ENCODE results near the gene BCL11B.

GRCh38 chr14:99173506-99173905, 98.5 kb downstream of the BCL11B start:
- TF ChIP-seq TAF1 (IDR thresholded peaks at IDR 0.05; ENCODE audit: low read depth) (no peak), NFIC (IDR thresholded peaks at IDR 0.05) (no peak), EP300 (IDR thresholded peaks at IDR 0.05; ENCODE audit: borderline replicate concordance) (no peak), FOXM1 (IDR thresholded peaks at IDR 0.05; ENCODE audit: borderline replicate concordance, low read depth) (no peak), CEBPB (IDR thresholded peaks at IDR 0.05) (no peak), TCF12 (IDR thresholded peaks at IDR 0.05; ENCODE audit: low read depth) (no peak), EGR1 (IDR thresholded peaks at IDR 0.05) (no peak), YY1 (IDR thresholded peaks at IDR 0.05; ENCODE audit: low read depth) (no peak), TEAD4 (IDR thresholded peaks at IDR 0.05) (no peak), RAD21 (IDR thresholded peaks at IDR 0.05; ENCODE audit: low read depth) (no peak), USF1 (IDR thresholded peaks at IDR 0.05) (no peak)
- TF ChIP-seq, protein P1, sequence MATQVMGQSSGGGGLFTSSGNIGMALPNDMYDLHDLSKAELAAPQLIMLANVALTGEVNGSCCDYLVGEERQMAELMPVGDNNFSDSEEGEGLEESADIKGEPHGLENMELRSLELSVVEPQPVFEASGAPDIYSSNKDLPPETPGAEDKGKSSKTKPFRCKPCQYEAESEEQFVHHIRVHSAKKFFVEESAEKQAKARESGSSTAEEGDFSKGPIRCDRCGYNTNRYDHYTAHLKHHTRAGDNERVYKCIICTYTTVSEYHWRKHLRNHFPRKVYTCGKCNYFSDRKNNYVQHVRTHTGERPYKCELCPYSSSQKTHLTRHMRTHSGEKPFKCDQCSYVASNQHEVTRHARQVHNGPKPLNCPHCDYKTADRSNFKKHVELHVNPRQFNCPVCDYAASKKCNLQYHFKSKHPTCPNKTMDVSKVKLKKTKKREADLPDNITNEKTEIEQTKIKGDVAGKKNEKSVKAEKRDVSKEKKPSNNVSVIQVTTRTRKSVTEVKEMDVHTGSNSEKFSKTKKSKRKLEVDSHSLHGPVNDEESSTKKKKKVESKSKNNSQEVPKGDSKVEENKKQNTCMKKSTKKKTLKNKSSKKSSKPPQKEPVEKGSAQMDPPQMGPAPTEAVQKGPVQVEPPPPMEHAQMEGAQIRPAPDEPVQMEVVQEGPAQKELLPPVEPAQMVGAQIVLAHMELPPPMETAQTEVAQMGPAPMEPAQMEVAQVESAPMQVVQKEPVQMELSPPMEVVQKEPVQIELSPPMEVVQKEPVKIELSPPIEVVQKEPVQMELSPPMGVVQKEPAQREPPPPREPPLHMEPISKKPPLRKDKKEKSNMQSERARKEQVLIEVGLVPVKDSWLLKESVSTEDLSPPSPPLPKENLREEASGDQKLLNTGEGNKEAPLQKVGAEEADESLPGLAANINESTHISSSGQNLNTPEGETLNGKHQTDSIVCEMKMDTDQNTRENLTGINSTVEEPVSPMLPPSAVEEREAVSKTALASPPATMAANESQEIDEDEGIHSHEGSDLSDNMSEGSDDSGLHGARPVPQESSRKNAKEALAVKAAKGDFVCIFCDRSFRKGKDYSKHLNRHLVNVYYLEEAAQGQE (IDR thresholded peaks at IDR 0.05; ENCODE audit: low read depth): no peak

Data from Ishikawa (cell line).